Transverse colon (tissue), 4 donors: Measurements from ENCODE around the gene COP1.

Experiments used
- CTCF ChIP-seq, 5 experiments: fragments of 200-600 bp in 3 of 5; fragments of 450-650 bp in 2 of 5; sonication (generic) in 3 of 5; IDR thresholded peaks; 1 replicate in 2 of 5; 2 replicates in 3 of 5; pipeline ENCODE4 v1.5.1; 2016 to 2017; ENCODE audit warnings: antibody characterized with exemption in 5 of 5, inconsistent platforms in 3 of 5, mild to moderate bottlenecking in 2 of 5, moderate library complexity in 1 of 5
- POLR2A ChIP-seq: fragments of 450-650 bp; IDR thresholded peaks from one replicate; pipeline ENCODE4 v1.6.1; 2016; ENCODE audit warnings: antibody characterized with exemption, mild to moderate bottlenecking, moderate library complexity
- POLR2AphosphoS5 ChIP-seq, 3 donors: sonication (generic); formaldehyde crosslinking; IDR thresholded peaks; one replicate each; pipeline ENCODE4 v1.6.1; 2016; ENCODE audit warnings: antibody characterized with exemption in 3 of 3

- TF ChIP-seq CTCF (IDR thresholded peaks at IDR 0.05) (no peak), POLR2A (no peak), POLR2AphosphoS5 (IDR thresholded peaks at IDR 0.05) (no peak)
Observed at GRCh38 chr1:176136891-176137290, 70.2 kb downstream of the COP1 start.
